Transverse colon (tissue), 4 donors: ENCODE measurements around the gene TMEM147. TPM values are rescaled to one million over a fixed set of nuclear protein-coding genes. Genes with fewer than 3 reads are reported as not detected.

Experiments used
- DNase-seq: peaks from one replicate; pipeline ENCODE4 v3.0.0-alpha.2; 2019
- H3K27ac ChIP-seq, 4 donors: fragments of 200-600 bp; sonication (generic); 2 replicates each; pipeline ENCODE4 v1.5.1; 2016 to 2018; ENCODE audit warnings: inconsistent platforms in 4 of 4
- H3K27me3 ChIP-seq: fragments of 200-600 bp; sonication (generic); 2 replicates; pipeline ENCODE4 v1.5.1; 2017; ENCODE audit warnings: inconsistent platforms
- H3K36me3 ChIP-seq, 4 donors: fragments of 200-600 bp; sonication (generic); 2 replicates each; pipeline ENCODE4 v1.5.1; 2017 to 2019; ENCODE audit warnings: inconsistent platforms in 4 of 4
- H3K4me1 ChIP-seq, 4 donors: fragments of 200-600 bp; sonication (generic); 2 replicates each; pipeline ENCODE4 v1.5.1; 2017 to 2020; ENCODE audit warnings: inconsistent platforms in 4 of 4
- H3K4me3 ChIP-seq, 4 donors: fragments of 200-600 bp; sonication (generic); 1 replicate in 1 of 4; 2 replicates in 3 of 4; pipeline versions ENCODE4 v1.5.1 to v1.6.1; 2017 to 2019; ENCODE audit warnings: inconsistent platforms in 4 of 4
- H3K9me3 ChIP-seq, 2 donors: fragments of 200-600 bp; sonication (generic); 2 replicates each; pipeline ENCODE4 v1.5.1; 2017 to 2019; ENCODE audit warnings: inconsistent platforms in 2 of 2
- CTCF ChIP-seq, 5 experiments: fragments of 200-600 bp in 3 of 5; fragments of 450-650 bp in 2 of 5; sonication (generic) in 3 of 5; IDR thresholded peaks; 1 replicate in 2 of 5; 2 replicates in 3 of 5; pipeline ENCODE4 v1.5.1; 2016 to 2017; ENCODE audit warnings: antibody characterized with exemption in 5 of 5, inconsistent platforms in 3 of 5, mild to moderate bottlenecking in 2 of 5, moderate library complexity in 1 of 5
- EP300 ChIP-seq: sonication (generic); formaldehyde crosslinking; IDR thresholded peaks from one replicate; pipeline ENCODE4 v1.6.1; 2017; ENCODE audit warnings: antibody characterized with exemption, low read depth
- POLR2A ChIP-seq: fragments of 450-650 bp; IDR thresholded peaks from one replicate; pipeline ENCODE4 v1.6.1; 2016; ENCODE audit warnings: antibody characterized with exemption, mild to moderate bottlenecking, moderate library complexity
- POLR2AphosphoS5 ChIP-seq, 3 donors: sonication (generic); formaldehyde crosslinking; IDR thresholded peaks; one replicate each; pipeline ENCODE4 v1.6.1; 2016; ENCODE audit warnings: antibody characterized with exemption in 3 of 3
- WGBS, 2 donors: methylation state at CpG; one replicate each; pipeline ENCODE4 v1.1.5; 2018; ENCODE audit warnings: low coverage in 1 of 2; 5-methylcytosine and 5-hydroxymethylcytosine counted together
- in situ Hi-C, 4 donors: fragments of 200-750 bp; cut with MboI; loops; one replicate each; pipeline versions ENCODE4 v1.15.0 to v1.15.1; 2017; ENCODE audit warnings: low sequenced_read_pairs in 3 of 4, low pct_ligation_motif_present in 1 of 4, low pct_unique_long_range_greater_than_20kb in 1 of 4
- intact Hi-C: fragments of 100-400 bp; cut with DNase I; formaldehyde crosslinking; loops from one replicate; pipeline ENCODE4 v1.15.1; 2023; ENCODE audit warnings: low total_unique reads
- total RNA-seq, 4 donors: library from RNA; depleted of rRNA; stranded (reverse); fragments of >200 nt; gene quantifications; one replicate each; pipeline ENCODE4 v1.1.0, GENCODE V29; 2016

TMEM147 gene
- total RNA-seq, 4 donors from 2014 or later = 29.5 to 77.0 (median 54.0) TPM

DNA sequence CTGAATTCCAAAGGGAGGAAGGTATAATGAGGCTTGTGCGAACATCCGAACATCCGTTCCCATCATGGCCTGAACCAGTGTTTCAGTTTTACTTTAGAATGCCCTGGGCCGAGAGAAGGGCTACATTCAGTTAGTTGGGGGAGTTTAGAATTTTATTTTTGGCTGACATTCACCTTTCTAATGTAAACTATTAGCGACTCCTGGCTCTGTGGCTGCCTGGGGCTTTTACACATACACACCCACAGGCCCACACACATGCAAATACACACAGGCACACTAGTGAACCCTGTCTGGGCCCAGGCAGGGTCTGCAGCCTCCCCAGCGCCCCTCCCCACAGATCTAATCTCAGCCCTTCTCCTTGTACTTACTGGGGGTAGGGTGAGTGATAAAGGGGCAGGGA lies 6.1 kb upstream of the TMEM147 start:
- Histone ChIP-seq H3K4me3 (no peak overlapping the region), H3K27me3 (peaks cover 9% of the 10 kb centered on the region), H3K4me1 (peaks cover 0 to 4% (median 1%) of the 10 kb centered on the region in 4 donors), H3K9me3 (no peaks in the 10 kb centered on the region), H3K36me3 (no peaks in the 10 kb centered on the region), H3K27ac (no peak overlapping the region)
- TF ChIP-seq POLR2A = no peak
- TF ChIP-seq CTCF (IDR thresholded peaks at IDR 0.05) = no peak
- no peak for TF ChIP-seq POLR2AphosphoS5 (IDR thresholded peaks at IDR 0.05)
- no peak for TF ChIP-seq EP300
- in situ Hi-C loops = no loop called here
- DNase-seq = no peak
- intact Hi-C loops = no loop called here
- 18 to 71% methylated on average over 3 to 6 of the region's 6 CpGs for WGBS, 2 donors

DNA sequence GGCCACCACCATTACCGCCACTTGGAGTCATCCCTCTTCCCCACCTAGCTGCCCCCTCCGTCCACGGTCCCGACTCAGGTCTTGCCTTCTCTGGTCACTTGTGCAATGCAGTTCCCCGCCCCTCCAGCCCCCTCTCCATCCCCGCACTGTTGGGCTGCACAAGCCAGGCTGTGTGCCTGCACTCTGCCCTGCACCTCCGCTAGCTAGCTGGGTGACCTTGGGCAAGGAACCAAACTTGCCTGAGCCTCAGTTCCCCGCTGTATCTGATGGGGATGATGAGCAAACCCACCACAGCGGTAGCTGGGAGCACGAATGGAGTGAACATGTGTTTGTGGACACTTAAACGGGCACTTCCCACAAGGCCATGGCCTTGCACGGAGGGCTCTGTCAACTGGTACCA lies 5.6 kb upstream of the TMEM147 start:
- 76 to 95% methylated on average over 3 to 12 of the region's 12 CpGs for WGBS, 2 donors
- Histone ChIP-seq H3K9me3 (no peaks in the 10 kb centered on the region), H3K27me3 (peaks cover 4% of the 10 kb centered on the region), H3K27ac (no peak overlapping the region), H3K4me1 (peaks cover 5 to 10% (median 6%) of the 10 kb centered on the region in 4 donors), H3K36me3 (no peaks in the 10 kb centered on the region), H3K4me3 (no peak overlapping the region)
- intact Hi-C loops (loop anchor here (10.0 kb wide), 2 partner anchors 95 to 175 kb away; partner anchors contain the start of gene KMT2B), in situ Hi-C loops (no loop called here)
- DNase-seq = no peak
- no peak for TF ChIP-seq CTCF (IDR thresholded peaks at IDR 0.05)
- no peak for TF ChIP-seq EP300
- TF ChIP-seq POLR2AphosphoS5 (IDR thresholded peaks at IDR 0.05) = no peak

DNA sequence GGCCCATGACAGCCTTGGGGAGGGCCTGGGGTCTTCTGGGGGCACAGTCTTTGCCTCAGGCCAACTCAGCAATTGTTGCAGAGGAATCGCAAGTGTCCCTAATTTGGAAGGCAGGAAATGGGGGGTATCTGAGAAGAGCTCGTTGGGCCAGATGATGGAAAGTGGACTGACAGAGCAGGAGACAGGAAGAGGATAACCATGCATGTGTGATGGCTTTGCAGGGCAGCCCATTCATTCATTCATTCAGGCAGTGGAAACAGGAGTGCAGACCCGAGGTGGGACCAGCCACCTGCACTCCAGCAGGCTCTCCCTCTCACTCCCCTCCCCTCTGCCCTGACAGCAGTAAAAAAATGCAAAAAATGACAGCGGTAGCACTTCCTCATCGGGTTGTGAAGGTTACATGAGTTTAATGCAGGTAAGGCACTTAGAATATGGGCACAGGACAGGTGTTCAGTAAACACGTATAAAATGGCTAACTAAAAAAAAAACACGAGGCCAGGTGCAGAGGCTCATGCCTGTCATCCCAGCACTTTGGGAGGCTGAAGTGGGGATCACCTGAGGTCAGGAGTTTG lies 5.0 kb upstream of the TMEM147 start:
- intact Hi-C loops = loop anchor here (10.0 kb wide), 2 partner anchors 94 to 174 kb away; partner anchors contain the start of gene KMT2B
- TF ChIP-seq CTCF (IDR thresholded peaks at IDR 0.05) (no peak), EP300 (no peak), POLR2AphosphoS5 (IDR thresholded peaks at IDR 0.05) (no peak), POLR2A (no peak)
- Histone ChIP-seq H3K4me1 (peaks cover 5 to 11% (median 6%) of the 10 kb centered on the region in 4 donors), H3K27me3 (no peaks in the 10 kb centered on the region), H3K9me3 (no peaks in the 10 kb centered on the region), H3K36me3 (no peaks in the 10 kb centered on the region), H3K27ac (no peak overlapping the region), H3K4me3 (no peak overlapping the region)
- no peak for DNase-seq
- in situ Hi-C loops = no loop called here
- WGBS, 2 donors = 57 to 75% methylated on average over 3 to 7 of the region's 7 CpGs

- H3K27ac ChIP-seq = no peak overlapping the region
- intact Hi-C loops (loop anchor here (10.0 kb wide), 2 partner anchors 93 to 173 kb away; partner anchors contain the start of gene KMT2B), in situ Hi-C loops (no loop called here)
- no peaks in the 10 kb centered on the region for H3K36me3 ChIP-seq
- DNase-seq = no peak
- H3K4me3 ChIP-seq = no peak overlapping the region
- H3K27me3 ChIP-seq = no peaks in the 10 kb centered on the region
- peaks cover 14 to 21% (median 17%) of the 10 kb centered on the region in 4 donors for H3K4me1 ChIP-seq
- 94% methylated on average over 11 of the region's 11 CpGs; no CpG with 5 or more reads in 1 of the 2 donors for WGBS, 2 donors
- TF ChIP-seq POLR2A = no peak
- no peak for TF ChIP-seq EP300
- TF ChIP-seq POLR2AphosphoS5 (IDR thresholded peaks at IDR 0.05) = no peak
- TF ChIP-seq CTCF (IDR thresholded peaks at IDR 0.05) = no peak
- H3K9me3 ChIP-seq = no peaks in the 10 kb centered on the region
Measured at GRCh38 chr19:35542209-35542608, 3.2 kb upstream of the TMEM147 start.
